Measurements from ENCODE around the gene LTK. TPM values are rescaled to one million over a fixed set of nuclear protein-coding genes. Genes with fewer than 3 reads are reported as not detected.

Gene LTK
- total and polyA plus RNA-seq, 5 donors = 0.95 to 1.6 (median 1.4) TPM

GRCh38 chr15:41466711-41467110 is 46.9 kb downstream of the LTK start:
- Histone ChIP-seq H3K4me1 (ENCODE audit: control insufficient read depth, insufficient read depth, low read length) (no peaks in the 10 kb centered on the region), H3K27ac (ENCODE audit: low read length) (no peak overlapping the region), H3K4me3 (ENCODE audit: low read length) (no peak overlapping the region), H3K27me3 (ENCODE audit: control insufficient read depth, insufficient read depth) (no peaks in the 10 kb centered on the region), H3K9me3 (ENCODE audit: control insufficient read depth, low read length) (no peaks in the 10 kb centered on the region)
- ATAC-seq = no peak
- DNase-seq = no peak
- intact Hi-C loops (cut with DNase I) = no loop called here
- WGBS = 68% methylated on average over 3 of the region's 3 CpGs

GRCh38 chr15:41465822-41466421 is 47.7 kb downstream of the LTK start:
- no peak for ATAC-seq
- intact Hi-C loops (cut with DNase I) = no loop called here
- Histone ChIP-seq H3K9me3 (ENCODE audit: control insufficient read depth, low read length) (no peaks in the 10 kb centered on the region), H3K4me1 (ENCODE audit: control insufficient read depth, insufficient read depth, low read length) (no peaks in the 10 kb centered on the region), H3K27me3 (ENCODE audit: control insufficient read depth, insufficient read depth) (no peaks in the 10 kb centered on the region), H3K27ac (ENCODE audit: low read length) (no peak overlapping the region), H3K4me3 (ENCODE audit: low read length) (no peak overlapping the region)
- no peak for DNase-seq
- WGBS = 76% methylated on average over 8 of the region's 8 CpGs

GRCh38 chr15:41464889-41465580 is 48.6 kb downstream of the LTK start:
- Histone ChIP-seq H3K9me3 (ENCODE audit: control insufficient read depth, low read length) (no peaks in the 10 kb centered on the region), H3K4me3 (ENCODE audit: low read length) (no peak overlapping the region), H3K4me1 (ENCODE audit: control insufficient read depth, insufficient read depth, low read length) (peaks cover 1% of the 10 kb centered on the region), H3K27ac (ENCODE audit: low read length) (no peak overlapping the region), H3K27me3 (ENCODE audit: control insufficient read depth, insufficient read depth) (no peaks in the 10 kb centered on the region)
- DNase-seq (no peak), ATAC-seq (no peak)
- 91% methylated on average over 9 of the region's 9 CpGs for WGBS
- intact Hi-C loops (cut with DNase I) = no loop called here

- DNase-seq = no peak
- Histone ChIP-seq H3K9me3 (ENCODE audit: control insufficient read depth, low read length) (no peaks in the 10 kb centered on the region), H3K27me3 (ENCODE audit: control insufficient read depth, insufficient read depth) (no peaks in the 10 kb centered on the region), H3K4me1 (ENCODE audit: control insufficient read depth, insufficient read depth, low read length) (peaks cover 1% of the 10 kb centered on the region), H3K27ac (ENCODE audit: low read length) (no peak overlapping the region), H3K4me3 (ENCODE audit: low read length) (no peak overlapping the region)
- intact Hi-C loops (cut with DNase I) = no loop called here
- no peak for ATAC-seq
- WGBS = 74% methylated on average over 4 of the region's 4 CpGs
These were observed 51.4 kb downstream of the LTK start for GRCh38 chr15:41462084-41462795.

Other genes starting within 250 kb of the LTK start
- gene OIP5, start 181.2 kb downstream of the LTK start, total RNA-seq = under 1 TPM in 3 of 4 donors, not detected in 1; 0.25 to 0.71 (median 0.49) TPM
- gene OIP5, start 181.2 kb downstream of the LTK start, polyA plus RNA-seq = 0.25 TPM
- 1 to 10 TPM; 1.5 to 3.6 (median 2.5) TPM for gene NUSAP1, start 180.9 kb downstream of the LTK start, total RNA-seq
- gene NUSAP1, start 180.9 kb downstream of the LTK start, polyA plus RNA-seq = 0.48 TPM
- gene NDUFAF1, start 111.3 kb downstream of the LTK start, total RNA-seq = 10 to 100 TPM; 19.7 to 35.1 (median 26.6) TPM
- gene NDUFAF1, start 111.3 kb downstream of the LTK start, polyA plus RNA-seq = 65.9 TPM
- gene RTF1, start 96.7 kb downstream of the LTK start, total RNA-seq = 10 to 100 TPM; 22.3 to 25.0 (median 23.1) TPM
- 14.1 TPM for gene RTF1, start 96.7 kb downstream of the LTK start, polyA plus RNA-seq
- gene ITPKA, start 20.0 kb downstream of the LTK start, total RNA-seq = 1 to 10 TPM in 2 of 4 donors, under 1 TPM in 2; 0.36 to 1.4 (median 0.94) TPM
- gene ITPKA, start 20.0 kb downstream of the LTK start, polyA plus RNA-seq = 1.6 TPM
- gene RPAP1, start 30.4 kb upstream of the LTK start, total RNA-seq = 10 to 100 TPM; 19.2 to 25.3 (median 19.8) TPM
- 10.1 TPM for gene RPAP1, start 30.4 kb upstream of the LTK start, polyA plus RNA-seq
- 10 to 100 TPM in 1 of 4 donors, 1 to 10 TPM in 3; 5.4 to 11.3 (median 7.0) TPM for gene TYRO3, start 45.4 kb upstream of the LTK start, total RNA-seq
- 6.8 TPM for gene TYRO3, start 45.4 kb upstream of the LTK start, polyA plus RNA-seq
- 10 to 100 TPM; 33.6 to 39.2 (median 36.6) TPM for gene MGA, start 146.6 kb upstream of the LTK start, total RNA-seq
- 4.2 TPM for gene MGA, start 146.6 kb upstream of the LTK start, polyA plus RNA-seq

Measured in right cardiac atrium (tissue), 5 donors.